A673 (cell line): ENCODE results near the gene SH3D19.

Source experiments
- CTCF ChIP-seq: fragments of 300-800, 200-600 bp; sonication (generic); conservative IDR thresholded peaks from 2 replicates; pipeline ENCODE4 v1.5.1; 2017; ENCODE audit warnings: low read depth, mild to moderate bottlenecking, antibody characterized with exemption, low read length, moderate library complexity, mixed read lengths
- EZH2 ChIP-seq: fragments of 200-600 bp; sonication (generic); IDR thresholded peaks from 2 replicates; pipeline ENCODE4 v1.6.1; 2017; ENCODE audit warnings: borderline replicate concordance, low read depth, mild to moderate bottlenecking, mixed read lengths, antibody characterized with exemption, low read length; ENCODE audit not compliant: poor library complexity, severe bottlenecking

GRCh38 chr4:151287409-151287808, 38.0 kb downstream of the SH3D19 start:
- no peak for TF ChIP-seq EZH2
- no peak for TF ChIP-seq CTCF
